Neural crest cell (in vitro differentiated cells): ENCODE measurements around the gene FRMD4A. TPM values are rescaled to one million over a fixed set of nuclear protein-coding genes. Genes with fewer than 3 reads are reported as not detected.

Experiments
- DNase-seq: peaks from one replicate; pipeline ENCODE4 v3.0.0; 2021; ENCODE audit warnings: low read depth, mixed read lengths, low spot score
- H3K27ac Mint-ChIP-seq: one replicate; pipeline ENCODE4 v1.8.0; 2021; ENCODE audit warnings: mild to moderate bottlenecking, mixed read lengths; ENCODE audit not compliant: unreplicated experiment
- H3K27me3 Mint-ChIP-seq: 2 replicates; pipeline ENCODE4 v1.8.0; 2021; ENCODE audit warnings: low read depth, mild to moderate bottlenecking, mixed read lengths
- H3K36me3 Mint-ChIP-seq: 2 replicates; pipeline ENCODE4 v1.8.0; 2021; ENCODE audit warnings: low read depth, mild to moderate bottlenecking, mixed read lengths
- H3K4me1 Mint-ChIP-seq: 2 replicates; pipeline ENCODE4 v1.8.0; 2021; ENCODE audit warnings: mixed read lengths
- H3K4me3 Mint-ChIP-seq: one replicate; pipeline ENCODE4 v1.8.0; 2021; ENCODE audit warnings: mild to moderate bottlenecking, mixed read lengths
- H3K9me3 Mint-ChIP-seq: 2 replicates; pipeline ENCODE4 v1.8.0; 2021; ENCODE audit warnings: mixed read lengths
- total RNA-seq: library from RNA; stranded (reverse); gene quantifications from 2 replicates; pipeline ENCODE4 v1.2.1, GENCODE V29; 2021
- TF ChIP-seq, protein P1 (sequence below): fragments of 200-600 bp; sonication (generic); conservative IDR thresholded peaks from 2 replicates; pipeline ENCODE4 v1.5.0; 2021; ENCODE audit warnings: antibody characterized with exemption, mild to moderate bottlenecking

The FRMD4A gene
- total RNA-seq, 1 donor from 2014 or later: 65.3 TPM

DNA sequence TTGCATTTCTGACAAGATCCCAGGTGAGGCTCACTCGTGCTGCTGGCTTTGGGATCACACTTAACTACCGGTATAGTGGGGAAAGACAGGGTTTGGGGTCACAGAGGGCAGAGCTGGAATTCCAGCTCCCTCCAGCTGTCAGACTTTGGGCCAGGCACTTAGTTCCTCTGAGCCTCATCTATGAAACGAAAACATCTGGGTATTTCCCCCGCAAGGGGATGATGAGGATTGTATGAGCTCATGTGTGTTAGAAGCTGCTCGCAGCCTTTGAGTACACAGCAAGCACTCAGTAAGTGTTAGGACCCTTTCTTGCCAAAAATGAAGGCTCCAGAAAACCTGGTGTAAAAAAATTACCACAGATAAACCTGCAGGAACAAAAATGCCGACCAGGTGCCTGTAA, 677.9 kb downstream of the FRMD4A start:
- no peaks in the 10 kb centered on the region for H3K27me3 Mint-ChIP-seq
- TF ChIP-seq, protein P1, sequence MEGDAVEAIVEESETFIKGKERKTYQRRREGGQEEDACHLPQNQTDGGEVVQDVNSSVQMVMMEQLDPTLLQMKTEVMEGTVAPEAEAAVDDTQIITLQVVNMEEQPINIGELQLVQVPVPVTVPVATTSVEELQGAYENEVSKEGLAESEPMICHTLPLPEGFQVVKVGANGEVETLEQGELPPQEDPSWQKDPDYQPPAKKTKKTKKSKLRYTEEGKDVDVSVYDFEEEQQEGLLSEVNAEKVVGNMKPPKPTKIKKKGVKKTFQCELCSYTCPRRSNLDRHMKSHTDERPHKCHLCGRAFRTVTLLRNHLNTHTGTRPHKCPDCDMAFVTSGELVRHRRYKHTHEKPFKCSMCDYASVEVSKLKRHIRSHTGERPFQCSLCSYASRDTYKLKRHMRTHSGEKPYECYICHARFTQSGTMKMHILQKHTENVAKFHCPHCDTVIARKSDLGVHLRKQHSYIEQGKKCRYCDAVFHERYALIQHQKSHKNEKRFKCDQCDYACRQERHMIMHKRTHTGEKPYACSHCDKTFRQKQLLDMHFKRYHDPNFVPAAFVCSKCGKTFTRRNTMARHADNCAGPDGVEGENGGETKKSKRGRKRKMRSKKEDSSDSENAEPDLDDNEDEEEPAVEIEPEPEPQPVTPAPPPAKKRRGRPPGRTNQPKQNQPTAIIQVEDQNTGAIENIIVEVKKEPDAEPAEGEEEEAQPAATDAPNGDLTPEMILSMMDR: no peak

DNA sequence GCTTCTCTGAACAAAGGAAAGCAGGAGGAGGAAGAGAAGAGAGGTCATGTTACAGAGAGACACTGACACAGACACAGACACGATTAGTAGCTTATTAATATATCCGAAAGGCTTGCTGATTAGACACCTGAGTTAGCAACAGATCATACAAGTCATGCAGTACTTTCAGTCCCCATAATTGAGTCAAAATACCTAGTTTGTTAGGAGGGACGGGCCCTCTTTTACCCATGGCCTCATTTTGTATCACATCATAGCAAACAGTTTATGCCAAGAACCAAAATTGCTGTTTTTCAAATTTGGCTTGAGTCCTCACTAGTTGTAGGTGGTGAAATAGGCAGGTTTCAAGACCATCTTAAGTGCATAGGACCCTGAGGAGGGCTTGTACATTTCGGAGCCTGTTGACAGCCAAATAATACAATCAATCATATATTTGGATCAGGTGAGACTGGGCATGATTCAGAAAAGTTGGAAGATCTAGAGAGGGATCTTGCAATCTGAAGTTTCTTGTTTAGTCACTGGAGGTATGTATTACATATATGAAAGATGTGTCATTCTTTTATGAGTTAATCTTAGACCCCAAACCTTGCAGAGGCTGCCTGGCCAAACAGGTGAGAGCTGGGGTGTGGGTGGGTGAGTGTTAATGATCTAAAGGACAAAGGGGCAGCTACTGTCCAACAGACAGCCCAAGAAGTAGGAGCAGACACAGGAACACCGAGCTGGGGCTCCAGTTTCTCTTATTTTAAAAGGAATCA, 678.6 kb downstream of the FRMD4A start:
- DNase-seq: no peak
- no peaks in the 10 kb centered on the region for H3K27me3 Mint-ChIP-seq
- no peak overlapping the region for H3K27ac Mint-ChIP-seq
- H3K36me3 Mint-ChIP-seq: peaks cover 10% of the 10 kb centered on the region
- no peaks in the 10 kb centered on the region for H3K9me3 Mint-ChIP-seq
- H3K4me1 Mint-ChIP-seq: no peaks in the 10 kb centered on the region
- no peak overlapping the region for H3K4me3 Mint-ChIP-seq
- TF ChIP-seq, protein P1: no peak

More for the DNA sequence above, 677.9 kb downstream of the FRMD4A start:
- Mint-ChIP-seq H3K4me3 (no peak overlapping the region), H3K36me3 (peaks cover 10% of the 10 kb centered on the region), H3K9me3 (no peaks in the 10 kb centered on the region), H3K27ac (no peak overlapping the region), H3K4me1 (no peaks in the 10 kb centered on the region)
- no peak for DNase-seq

DNA sequence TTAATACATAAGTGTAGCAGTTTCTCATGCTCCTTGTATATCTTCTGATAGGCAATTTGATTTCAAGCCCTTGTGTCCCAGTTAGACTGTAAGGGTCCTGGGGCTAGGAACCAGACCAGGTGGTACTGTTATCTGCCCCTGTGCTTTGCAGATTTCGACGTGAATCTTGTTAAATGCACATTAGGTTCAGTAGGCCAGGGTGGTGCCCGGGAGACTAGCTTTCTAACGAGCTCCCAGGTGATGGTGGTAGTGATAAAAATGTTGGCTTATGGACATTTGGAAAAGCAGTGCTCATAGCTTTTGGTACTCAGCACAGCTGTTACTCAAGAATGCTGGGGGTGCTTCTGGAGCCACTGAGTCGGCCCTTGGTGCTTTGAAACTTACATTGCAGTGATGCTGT, 679.8 kb downstream of the FRMD4A start:
- Mint-ChIP-seq H3K27me3 (no peaks in the 10 kb centered on the region), H3K27ac (no peak overlapping the region), H3K4me3 (no peak overlapping the region), H3K4me1 (no peaks in the 10 kb centered on the region), H3K9me3 (no peaks in the 10 kb centered on the region), H3K36me3 (peaks cover 16% of the 10 kb centered on the region)
- no peak for DNase-seq
- TF ChIP-seq, protein P1: no peak

DNA sequence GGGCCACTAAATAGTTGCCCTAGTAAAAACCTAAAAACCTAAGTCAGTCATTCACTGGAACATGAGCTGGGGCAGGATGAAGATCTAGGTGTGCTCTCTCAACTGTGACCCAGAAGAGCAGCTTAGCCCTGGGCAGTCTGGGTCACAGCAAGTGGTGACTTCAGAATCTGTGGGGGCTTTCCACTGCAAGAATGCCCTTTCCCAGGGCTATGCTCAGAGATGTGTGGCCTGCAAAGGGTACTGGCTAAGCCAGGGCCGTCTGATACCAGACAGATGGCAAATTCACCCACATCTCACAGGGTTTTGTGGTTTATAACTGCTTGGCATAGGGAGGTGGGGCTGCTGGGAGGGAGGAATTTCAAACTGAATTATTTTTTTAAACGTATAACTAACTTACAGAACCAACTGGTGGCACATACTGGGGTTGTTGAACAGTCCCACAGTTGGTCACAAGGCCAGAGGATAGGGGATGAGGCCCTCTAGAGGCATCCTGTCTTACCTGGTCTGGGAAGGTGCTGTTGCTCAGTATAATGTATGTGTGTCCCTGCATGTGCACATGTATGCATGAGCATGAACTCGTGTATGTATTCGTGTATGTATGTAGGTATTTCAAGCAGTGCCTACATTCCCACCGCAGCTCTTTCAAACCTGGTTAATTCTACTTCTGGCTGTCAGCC, 680.7 kb downstream of the FRMD4A start:
- peak overlapping the region; percentile 5 for H3K4me3 Mint-ChIP-seq
- H3K27me3 Mint-ChIP-seq: no peaks in the 10 kb centered on the region
- peaks cover 21% of the 10 kb centered on the region for H3K36me3 Mint-ChIP-seq
- H3K9me3 Mint-ChIP-seq: no peaks in the 10 kb centered on the region
- no peak for DNase-seq
- no peaks in the 10 kb centered on the region for H3K4me1 Mint-ChIP-seq
- TF ChIP-seq, protein P1: no peak
- H3K27ac Mint-ChIP-seq: no peak overlapping the region

DNA sequence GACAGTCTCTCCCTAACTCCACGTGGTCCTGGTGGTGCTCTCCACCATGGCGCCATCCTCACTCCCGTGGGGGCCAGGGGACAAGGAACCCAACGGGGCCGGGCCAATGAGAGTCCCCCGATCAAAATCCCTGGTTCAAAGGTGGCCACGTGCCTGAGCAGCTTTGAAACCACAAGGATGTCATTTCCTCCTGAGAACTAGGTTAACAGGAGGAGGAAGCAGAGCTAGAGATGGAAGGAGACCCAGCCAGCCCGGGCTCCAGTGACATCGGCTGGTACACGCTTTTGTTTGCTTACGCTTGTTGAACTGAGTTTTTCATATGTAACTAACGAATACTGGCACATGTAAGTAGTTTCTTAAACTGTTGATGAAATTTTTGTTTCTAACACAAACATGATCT, 682.3 kb downstream of the FRMD4A start:
- H3K9me3 Mint-ChIP-seq: no peaks in the 10 kb centered on the region
- H3K4me3 Mint-ChIP-seq: no peak overlapping the region
- TF ChIP-seq, protein P1: no peak
- H3K4me1 Mint-ChIP-seq: no peaks in the 10 kb centered on the region
- peaks cover 24% of the 10 kb centered on the region for H3K36me3 Mint-ChIP-seq
- no peak overlapping the region for H3K27ac Mint-ChIP-seq
- no peaks in the 10 kb centered on the region for H3K27me3 Mint-ChIP-seq
- no peak for DNase-seq
